K562 (cell line): Measurements from ENCODE around the gene GMNC. TPM values are rescaled to one million over a fixed set of nuclear protein-coding genes. Genes with fewer than 3 reads are reported as not detected.

Experiments
- ATAC-seq: fragments of 200-7000 bp; cut with Tn5 transposase; 3 replicates; pipeline ENCODE4 v1.9.1; 2020; ENCODE audit warnings: moderate library complexity
- BruUV-seq: library from RNA; stranded (reverse); fragments of 400-500 nt; replicated peaks from 2 replicates; lab custom pipeline; 2021; lab: Mats Ljungman, UMichigan
- CTCF ChIA-PET: fragments of 300-600 bp; formaldehyde crosslinking; extraction: SDS; loops from one replicate; lab custom pipeline; 2021; ENCODE audit warnings: low intra/inter-chr PET ratio; lab: Yijun Ruan, JAX
- POLR2A ChIA-PET: fragments of 300-600, 350-650 bp; sonication (Branson Sonifier 250); formaldehyde crosslinking; extraction: SDS; loops from one replicate; lab custom pipeline; 2021; ENCODE audit warnings: antibody characterized with exemption, inconsistent platforms; lab: Yijun Ruan, JAX
- DNase-seq, 4 experiments: peaks; one replicate each; pipeline versions ENCODE4 v3.0.0 to v3.0.0-alpha.2; 2011 to 2018; ENCODE audit warnings: low spot score in 3 of 4, mixed read lengths in 3 of 4; ENCODE audit errors: extremely low read depth in 1 of 4
- FAIRE-seq: peaks from 2 replicates; lab custom pipeline; 2011; peaks lifted over from hg19 to GRCh38; lab: Jason Lieb, UNC
- H2AFZ ChIP-seq: 2 replicates; pipeline ENCODE4 v1.6.0; 2011; ENCODE audit warnings: low read depth, low read length, control low read depth, inconsistent platforms
- H3K27ac ChIP-seq: fragments of 200-600 bp; 3 replicates; pipeline ENCODE4 v1.8.0; 2011; ENCODE audit warnings: low read depth, mild to moderate bottlenecking, control low read depth, inconsistent platforms, low read length, moderate library complexity, mixed read lengths; ENCODE audit errors: extremely low read depth
- H3K27me3 ChIP-seq, 2 experiments: fragments of 300-600 bp in 1 of 2; 2 replicates in 1 of 2; 3 replicates in 1 of 2; pipeline versions ENCODE4 v1.6.0 to v1.8.0; 2011; ENCODE audit warnings: inconsistent platforms in 2 of 2, low read length in 2 of 2, mild to moderate bottlenecking in 1 of 2, mixed read lengths in 1 of 2, moderate library complexity in 1 of 2; ENCODE audit not compliant: control insufficient read depth in 2 of 2, insufficient read depth in 2 of 2
- H3K36me3 ChIP-seq: fragments of 300-600 bp; 3 replicates; pipeline ENCODE4 v1.8.0; 2011; ENCODE audit warnings: mild to moderate bottlenecking, low read length, inconsistent platforms; ENCODE audit not compliant: control insufficient read depth, insufficient read depth
- H3K4me1 ChIP-seq, 2 experiments: fragments of 200-600 bp in 1 of 2; replicated peaks in 1 of 2; 2 replicates in 1 of 2; 3 replicates in 1 of 2; pipeline versions ENCODE4 v1.5.1 to v1.8.0; 2011; ENCODE audit warnings: inconsistent platforms in 2 of 2, low read length in 2 of 2, mild to moderate bottlenecking in 1 of 2, mixed read lengths in 1 of 2, moderate library complexity in 1 of 2; ENCODE audit not compliant: control insufficient read depth in 2 of 2, insufficient read depth in 2 of 2
- H3K4me2 ChIP-seq: 2 replicates; pipeline ENCODE4 v1.6.1; 2011; ENCODE audit warnings: low read length, control low read depth, inconsistent platforms, mixed read lengths; ENCODE audit not compliant: insufficient read depth
- H3K4me3 ChIP-seq: fragments of 200-600 bp; sonication (generic), shearing (Covaris generic); 2 replicates; pipeline ENCODE4 v1.5.1; 2016; ENCODE audit warnings: control low read depth, inconsistent platforms
- H3K79me2 ChIP-seq: fragments of 200-600 bp; 3 replicates; pipeline ENCODE4 v1.8.0; 2011; ENCODE audit warnings: low read length, inconsistent platforms; ENCODE audit not compliant: control insufficient read depth, insufficient read depth
- H3K9ac ChIP-seq, 2 experiments: 2 replicates each; pipeline versions ENCODE4 v1.6.0 to v1.6.1; 2011; ENCODE audit warnings: low read depth in 2 of 2, low read length in 2 of 2, control low read depth in 1 of 2, inconsistent platforms in 1 of 2, mild to moderate bottlenecking in 1 of 2, mixed read lengths in 1 of 2; ENCODE audit not compliant: insufficient read depth in 1 of 2
- H3K9me1 ChIP-seq: one replicate; pipeline ENCODE4 v1.6.0; 2011; ENCODE audit warnings: inconsistent platforms, mild to moderate bottlenecking, low read length, moderate library complexity; ENCODE audit not compliant: control insufficient read depth, insufficient read depth
- H3K9me3 ChIP-seq: replicated peaks from 2 replicates; pipeline ENCODE4 v1.5.1; 2011; ENCODE audit warnings: low read depth, low read length, inconsistent platforms; ENCODE audit not compliant: control insufficient read depth, insufficient read depth
- H4K20me1 ChIP-seq: replicated peaks from 2 replicates; pipeline ENCODE4 v1.6.1; 2011; ENCODE audit warnings: low read length, inconsistent platforms, mixed read lengths; ENCODE audit not compliant: control insufficient read depth, insufficient read depth
- ETS2 ChIP-seq: IDR thresholded peaks from 2 replicates; pipeline ENCODE4 v1.6.1; 2016; ENCODE audit warnings: borderline replicate concordance, missing genetic modification characterization, mild to moderate bottlenecking, moderate library complexity, missing compliant biosample characterization; ENCODE audit not compliant: poor library complexity, severe bottlenecking
- MEF2D ChIP-seq: conservative IDR thresholded peaks from 2 replicates; pipeline ENCODE4 v1.6.1; 2016; ENCODE audit warnings: low read depth, missing genetic modification characterization, missing compliant biosample characterization
- TOE1 ChIP-seq, 2 experiments: fragments of 450-650 bp in 1 of 2; sonication (generic) in 1 of 2; formaldehyde crosslinking in 1 of 2; IDR thresholded peaks; 2 replicates each; pipeline versions ENCODE4 v1.7.1 to v1.8.0; 2016 to 2022; ENCODE audit warnings: borderline replicate concordance in 2 of 2, mild to moderate bottlenecking in 2 of 2, antibody characterized with exemption in 1 of 2, inconsistent platforms in 1 of 2, low read depth in 1 of 2, missing genetic modification reagents in 1 of 2, moderate library complexity in 1 of 2
- ZNF280B ChIP-seq: fragments of 250-450 bp; sonication (Bioruptor Pico); IDR thresholded peaks from 2 replicates; pipeline ENCODE4 v1.5.1; 2021; ENCODE audit warnings: mild to moderate bottlenecking
- ZNF644 ChIP-seq: fragments of 200-800 bp; sonication (Bioruptor generic); IDR thresholded peaks from 2 replicates; pipeline ENCODE4 v1.6.1; 2016; ENCODE audit warnings: low read depth, missing genetic modification characterization, missing compliant biosample characterization
- ZNF778 ChIP-seq: fragments of 450-650 bp; formaldehyde crosslinking; IDR thresholded peaks from 2 replicates; pipeline ENCODE4 v1.4.0; 2020; ENCODE audit warnings: mild to moderate bottlenecking, moderate library complexity
- WGBS: fragments of 100-300 bp; shearing (Covaris generic); methylation state at CpG from one replicate; pipeline ENCODE4 v1.1.6; 2016; ENCODE audit warnings: low coverage, mixed read lengths; ENCODE audit not compliant: insufficient coverage; ENCODE audit errors: missing lambda C conversion rate; 5-methylcytosine and 5-hydroxymethylcytosine counted together
- in situ Hi-C: fragments of 300-500 bp; cut with MboI; formaldehyde crosslinking; loops from 4 replicates; pipeline ENCODE4 v1.15.0; 2018; ENCODE audit warnings: inconsistent platforms, mixed read lengths
- intact Hi-C: fragments of 100-400 bp; cut with micrococcal nuclease; formaldehyde crosslinking; loops from 2 replicates; pipeline ENCODE4 v1.14.2; 2022
- polyA plus RNA-seq, 8 experiments: library from polyadenylated mRNA; depleted of rRNA in 4 of 8; stranded (reverse) in 5 of 8; unstranded in 3 of 8; fragments of >200 nt; fragmentation: Nextera tagmentation in 2 of 8; fragmentation: Illumina TruSeq in 1 of 8; extraction: Ambion mirVana in 2 of 8; extraction: Trizol in 1 of 8; gene quantifications; 2 replicates each; pipeline versions ENCODE4 v1.2.1 to v1.2.3, GENCODE V29; 2011 to 2014; ENCODE audit warnings: inconsistent platforms in 1 of 8, missing spikeins in 1 of 8
- total RNA-seq, 7 experiments: library from RNA; depleted of rRNA in 6 of 7; stranded (reverse); fragments of >200 nt in 6 of 7; fragmentation: Illumina TruSeq in 2 of 7; extraction: Trizol in 2 of 7; gene quantifications; 2 replicates each; pipeline versions ENCODE4 v1.2.1 to v1.2.3, GENCODE V29; 2011 to 2021; ENCODE audit warnings: low replicate concordance in 1 of 7
- TF ChIP-seq, protein P1 (sequence below): sonication (generic); formaldehyde crosslinking; IDR thresholded peaks from 2 replicates; pipeline ENCODE4 v1.8.1; 2023; ENCODE audit warnings: missing genetic modification reagents, mild to moderate bottlenecking, borderline replicate concordance

Gene GMNC
- total and polyA plus RNA-seq, 9 of the 15 experiments (the other 6 are each of a cell fraction or from before 2014, with no cell fraction given), result not detected

- DNase-seq (no peak), FAIRE-seq (no peak), ATAC-seq (no peak)
- Histone ChIP-seq H3K9ac (no peak overlapping the region), H3K4me1 (no peaks in the 10 kb centered on the region), H3K36me3 (no peaks in the 10 kb centered on the region), H3K9me1 (no peaks in the 10 kb centered on the region), H3K27ac (no peak overlapping the region), H2AFZ (no peak overlapping the region), H3K4me3 (no peak overlapping the region), H3K27me3 (no peaks in the 10 kb centered on the region), H3K9me3 (no peaks in the 10 kb centered on the region), H3K4me2 (no peak overlapping the region), H4K20me1 (no peaks in the 10 kb centered on the region), H3K79me2 (no peaks in the 10 kb centered on the region)
- POLR2A ChIA-PET, result no interaction called here
- in situ Hi-C loops, result no loop called here
- WGBS, result 2% methylated on average over 3 of the region's 3 CpGs
- intact Hi-C loops, result no loop called here
- CTCF ChIA-PET, result no interaction called here
- TF ChIP-seq ETS2, result no peak
- TF ChIP-seq TOE1 (IDR thresholded peaks at IDR 0.05; ENCODE audit: borderline replicate concordance), result no peak
- no peak for TF ChIP-seq TOE1 (CRISPR knock-in tag; IDR thresholded peaks at IDR 0.05; ENCODE audit: borderline replicate concordance, low read depth)
- no peak for TF ChIP-seq ZNF778 (CRISPR knock-in tag)
- TF ChIP-seq MEF2D (tag), result no peak
- TF ChIP-seq ZNF644 (tag), result no peak
- no peak for TF ChIP-seq ZNF280B (CRISPR knock-in tag)
- TF ChIP-seq, protein P1, sequence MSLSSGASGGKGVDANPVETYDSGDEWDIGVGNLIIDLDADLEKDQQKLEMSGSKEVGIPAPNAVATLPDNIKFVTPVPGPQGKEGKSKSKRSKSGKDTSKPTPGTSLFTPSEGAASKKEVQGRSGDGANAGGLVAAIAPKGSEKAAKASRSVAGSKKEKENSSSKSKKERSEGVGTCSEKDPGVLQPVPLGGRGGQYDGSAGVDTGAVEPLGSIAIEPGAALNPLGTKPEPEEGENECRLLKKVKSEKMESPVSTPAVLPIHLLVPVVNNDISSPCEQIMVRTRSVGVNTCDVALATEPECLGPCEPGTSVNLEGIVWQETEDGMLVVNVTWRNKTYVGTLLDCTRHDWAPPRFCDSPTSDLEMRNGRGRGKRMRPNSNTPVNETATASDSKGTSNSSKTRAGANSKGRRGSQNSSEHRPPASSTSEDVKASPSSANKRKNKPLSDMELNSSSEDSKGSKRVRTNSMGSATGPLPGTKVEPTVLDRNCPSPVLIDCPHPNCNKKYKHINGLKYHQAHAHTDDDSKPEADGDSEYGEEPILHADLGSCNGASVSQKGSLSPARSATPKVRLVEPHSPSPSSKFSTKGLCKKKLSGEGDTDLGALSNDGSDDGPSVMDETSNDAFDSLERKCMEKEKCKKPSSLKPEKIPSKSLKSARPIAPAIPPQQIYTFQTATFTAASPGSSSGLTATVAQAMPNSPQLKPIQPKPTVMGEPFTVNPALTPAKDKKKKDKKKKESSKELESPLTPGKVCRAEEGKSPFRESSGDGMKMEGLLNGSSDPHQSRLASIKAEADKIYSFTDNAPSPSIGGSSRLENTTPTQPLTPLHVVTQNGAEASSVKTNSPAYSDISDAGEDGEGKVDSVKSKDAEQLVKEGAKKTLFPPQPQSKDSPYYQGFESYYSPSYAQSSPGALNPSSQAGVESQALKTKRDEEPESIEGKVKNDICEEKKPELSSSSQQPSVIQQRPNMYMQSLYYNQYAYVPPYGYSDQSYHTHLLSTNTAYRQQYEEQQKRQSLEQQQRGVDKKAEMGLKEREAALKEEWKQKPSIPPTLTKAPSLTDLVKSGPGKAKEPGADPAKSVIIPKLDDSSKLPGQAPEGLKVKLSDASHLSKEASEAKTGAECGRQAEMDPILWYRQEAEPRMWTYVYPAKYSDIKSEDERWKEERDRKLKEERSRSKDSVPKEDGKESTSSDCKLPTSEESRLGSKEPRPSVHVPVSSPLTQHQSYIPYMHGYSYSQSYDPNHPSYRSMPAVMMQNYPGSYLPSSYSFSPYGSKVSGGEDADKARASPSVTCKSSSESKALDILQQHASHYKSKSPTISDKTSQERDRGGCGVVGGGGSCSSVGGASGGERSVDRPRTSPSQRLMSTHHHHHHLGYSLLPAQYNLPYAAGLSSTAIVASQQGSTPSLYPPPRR (CRISPR knock-in tag), result no peak
- no TSS peak for BruUV-seq
These were observed 7.6 kb upstream of the GMNC start for GRCh38 chr3:190870127-190870526.
